SK-N-SH (cell line): ENCODE measurements around the gene GALNT17. TPM values are rescaled to one million over a fixed set of nuclear protein-coding genes. Genes with fewer than 3 reads are reported as not detected.

Experiments used
- CTCF ChIA-PET: fragments of 300-600, 350-600 bp; formaldehyde crosslinking; extraction: SDS; loops from one replicate; lab custom pipeline; 2021; lab: Yijun Ruan, JAX
- POLR2A ChIA-PET: fragments of 350-600 bp; sonication (Branson Sonifier 250); formaldehyde crosslinking; extraction: SDS; loops from one replicate; lab custom pipeline; 2020; ENCODE audit warnings: antibody characterized with exemption, inconsistent platforms; lab: Yijun Ruan, JAX
- DNase-seq: peaks from one replicate; pipeline ENCODE4 v3.0.0; 2012
- H2AFZ ChIP-seq: fragments of 200-600 bp; sonication (generic); 2 replicates; pipeline ENCODE4 v1.8.1; 2016; ENCODE audit warnings: antibody characterized with exemption, mild to moderate bottlenecking, low read depth
- H3F3A ChIP-seq: fragments of 200-600 bp; sonication (generic); replicated peaks from 2 replicates; pipeline ENCODE3; 2016; ENCODE audit warnings: antibody characterized with exemption, mild to moderate bottlenecking; ENCODE audit not compliant: insufficient read depth
- H3K27ac ChIP-seq, 2 experiments: fragments of 200-500 bp in 1 of 2; fragments of 200-600 bp in 1 of 2; sonication (Bioruptor generic) in 1 of 2; sonication (generic), shearing (Covaris generic) in 1 of 2; 2 replicates each; pipeline versions ENCODE4 v1.5.1 to v1.6.1; 2014 to 2016; ENCODE audit warnings: low read depth in 2 of 2, inconsistent platforms in 1 of 2, low read length in 1 of 2, mild to moderate bottlenecking in 1 of 2, mixed read lengths in 1 of 2
- H3K27me3 ChIP-seq: fragments of 200-600 bp; sonication (generic), shearing (Covaris generic); 2 replicates; pipeline ENCODE4 v1.6.1; 2016; ENCODE audit warnings: mixed run types; ENCODE audit not compliant: insufficient read depth
- H3K36me3 ChIP-seq, 2 experiments: fragments of 200-500 bp in 1 of 2; fragments of 200-600 bp in 1 of 2; sonication (Bioruptor generic) in 1 of 2; sonication (generic) in 1 of 2; replicated peaks in 1 of 2; 2 replicates each; pipeline versions ENCODE3 to v1.5.1; 2014 to 2016; ENCODE audit warnings: low read length in 1 of 2, mild to moderate bottlenecking in 1 of 2; ENCODE audit not compliant: insufficient read depth in 2 of 2, control insufficient read depth in 1 of 2
- H3K4me1 ChIP-seq, 2 experiments: fragments of 200-500 bp in 1 of 2; fragments of 200-600 bp in 1 of 2; sonication (Bioruptor generic) in 1 of 2; sonication (generic), shearing (Covaris generic) in 1 of 2; 2 replicates each; pipeline versions ENCODE4 v1.5.1 to v1.6.1; 2014 to 2016; ENCODE audit warnings: low read depth in 1 of 2, low read length in 1 of 2, mixed run types in 1 of 2; ENCODE audit not compliant: insufficient read depth in 2 of 2, control insufficient read depth in 1 of 2
- H3K4me2 ChIP-seq: fragments of 200-600 bp; sonication (generic), shearing (Covaris generic); 2 replicates; pipeline ENCODE4 v1.6.1; 2017; ENCODE audit warnings: mixed run types
- H3K4me3 ChIP-seq, 2 experiments: fragments of 200-500 bp in 1 of 2; fragments of 200-600 bp in 1 of 2; sonication (Bioruptor generic) in 1 of 2; sonication (generic), shearing (Covaris generic) in 1 of 2; 2 replicates each; pipeline versions ENCODE4 v1.5.1 to v1.8.1; 2014 to 2016; ENCODE audit warnings: low read depth in 2 of 2, inconsistent platforms in 1 of 2, low read length in 1 of 2, mild to moderate bottlenecking in 1 of 2, mixed read lengths in 1 of 2, moderate library complexity in 1 of 2
- H3K79me2 ChIP-seq: fragments of 200-600 bp; sonication (generic); 2 replicates; pipeline ENCODE4 v1.8.1; 2017; ENCODE audit warnings: mild to moderate bottlenecking; ENCODE audit not compliant: insufficient read depth
- H3K9ac ChIP-seq: fragments of 200-600 bp; sonication (generic); 2 replicates; pipeline ENCODE4 v1.6.1; 2017; ENCODE audit warnings: mixed run types
- H3K9me2 ChIP-seq: fragments of 200-600 bp; sonication (generic); 2 replicates; pipeline ENCODE4 v1.6.1; 2017; ENCODE audit warnings: mixed run types
- H3K9me3 ChIP-seq: fragments of 200-600 bp; sonication (generic); 2 replicates; pipeline ENCODE4 v1.6.1; 2017; ENCODE audit warnings: mixed run types, mild to moderate bottlenecking, moderate library complexity
- H4K20me1 ChIP-seq: fragments of 200-600 bp; sonication (generic); 2 replicates; pipeline ENCODE4 v1.6.1; 2017; ENCODE audit warnings: mild to moderate bottlenecking, mixed run types; ENCODE audit not compliant: insufficient read depth
- EZH2phosphoT487 ChIP-seq: fragments of 200-600 bp; sonication (generic); IDR thresholded peaks from 2 replicates; pipeline ENCODE4 v1.6.1; 2017; ENCODE audit warnings: low read depth, mixed run types, mild to moderate bottlenecking, antibody characterized with exemption, moderate library complexity, borderline replicate concordance
- IRF3 ChIP-seq: fragments of 150-350 bp; IDR thresholded peaks from 2 replicates; pipeline ENCODE4 v1.6.1; 2016; ENCODE audit warnings: mild to moderate bottlenecking, low read depth, low read length
- NFIC ChIP-seq: IDR thresholded peaks from 2 replicates; pipeline ENCODE4 v1.4.0; 2012; ENCODE audit warnings: borderline replicate concordance
- NRF1 ChIP-seq: IDR thresholded peaks from 2 replicates; pipeline ENCODE4 v1.6.1; 2012; ENCODE audit warnings: low read depth, mild to moderate bottlenecking, low read length
- YY1 ChIP-seq: IDR thresholded peaks from 2 replicates; pipeline ENCODE4 v1.4.0; 2012; ENCODE audit warnings: low read depth, mild to moderate bottlenecking
- ZBTB33 ChIP-seq: IDR thresholded peaks from 2 replicates; pipeline ENCODE4 v1.4.0; 2012; ENCODE audit warnings: low read depth, borderline replicate concordance
- WGBS: methylation state at CpG from one replicate; pipeline ENCODE4 v1.1.6; 2017; ENCODE audit warnings: low lambda C conversion rate; 5-methylcytosine and 5-hydroxymethylcytosine counted together
- polyA plus RNA-seq, 3 experiments: library from polyadenylated mRNA; depleted of rRNA; stranded (reverse); fragments of >200 nt; gene quantifications; 2 replicates each; pipeline ENCODE4 v1.2.3, GENCODE V29; 2012

Gene GALNT17
- polyA plus RNA-seq, 1 of the 3 experiments (the other 2 are of a cell fraction), result not detected

GRCh38 chr7:71485586-71485985 lies 353.6 kb downstream of the GALNT17 start:
- WGBS, result 45% methylated on average over 3 of the region's 3 CpGs
- Histone ChIP-seq H3K9ac (no peak overlapping the region), H3K4me2 (no peak overlapping the region), H3K36me3 (no peaks in the 10 kb centered on the region), H2AFZ (no peak overlapping the region), H3K9me3 (0 out of 2 replicates have a peak, but pooled peaks cover 3% of the 10 kb centered on the region), H4K20me1 (no peaks in the 10 kb centered on the region), H3K9me2 (no peaks in the 10 kb centered on the region), H3K79me2 (no peaks in the 10 kb centered on the region), H3K27ac (no peak overlapping the region), H3K27me3 (no peaks in the 10 kb centered on the region), H3K4me3 (no peak overlapping the region), H3F3A (no peaks in the 10 kb centered on the region), H3K4me1 (no peaks in the 10 kb centered on the region)
- no peak for DNase-seq
- TF ChIP-seq IRF3 (no peak), EZH2phosphoT487 (no peak), NRF1 (no peak), NFIC (no peak), YY1 (no peak)
- POLR2A ChIA-PET, result no interaction called here
- CTCF ChIA-PET, result no interaction called here

- H3K27ac ChIP-seq, result no peak overlapping the region
- H3K4me2 ChIP-seq, result no peak overlapping the region
- no peaks in the 10 kb centered on the region for H4K20me1 ChIP-seq
- H3F3A ChIP-seq, result no peaks in the 10 kb centered on the region
- no peaks in the 10 kb centered on the region for H3K36me3 ChIP-seq
- H3K9me2 ChIP-seq, result no peaks in the 10 kb centered on the region
- H3K79me2 ChIP-seq, result no peaks in the 10 kb centered on the region
- no peak overlapping the region for H3K4me3 ChIP-seq
- WGBS, result 24% methylated on average over 5 of the region's 5 CpGs
- H2AFZ ChIP-seq, result no peak overlapping the region
- TF ChIP-seq ZBTB33, result no peak
- TF ChIP-seq YY1, result no peak
- ChIA-PET CTCF (no interaction called here), POLR2A (no interaction called here)
- no peaks in the 10 kb centered on the region for H3K4me1 ChIP-seq
- H3K27me3 ChIP-seq, result no peaks in the 10 kb centered on the region
- 0 out of 2 replicates have a peak, but pooled peaks cover 3% of the 10 kb centered on the region for H3K9me3 ChIP-seq
- no peak for DNase-seq
- no peak overlapping the region for H3K9ac ChIP-seq
Measured at GRCh38 chr7:71486414-71486813, 354.5 kb downstream of the GALNT17 start.
